DND-41 (cell line): ENCODE data around the gene PDE4D.

Experiments
- ATAC-seq: fragments of 200-7000 bp; cut with Tn5 transposase; 3 replicates; pipeline ENCODE4 v1.9.1; 2021; ENCODE audit warnings: low read depth; ENCODE audit not compliant: insufficient read depth
- DNase-seq: peaks from one replicate; pipeline ENCODE4 v3.0.0-alpha.2; 2020
- H2AFZ ChIP-seq: 2 replicates; pipeline ENCODE4 v1.6.0; 2012; ENCODE audit warnings: low read depth, low read length
- H3K27ac ChIP-seq: 2 replicates; pipeline ENCODE4 v1.5.1; 2012; ENCODE audit warnings: low read length, inconsistent platforms
- H3K27me3 ChIP-seq: fragments of 200-600 bp; sonication (generic); 2 replicates; pipeline ENCODE4 v1.6.0; 2012; ENCODE audit warnings: low read length, mild to moderate bottlenecking, inconsistent platforms; ENCODE audit not compliant: insufficient read depth, poor library complexity
- H3K36me3 ChIP-seq: 2 replicates; pipeline ENCODE4 v1.5.1; 2012; ENCODE audit warnings: low read length, inconsistent platforms; ENCODE audit not compliant: insufficient read depth
- H3K4me1 ChIP-seq: 2 replicates; pipeline ENCODE4 v1.5.1; 2012; ENCODE audit warnings: mild to moderate bottlenecking, low read length; ENCODE audit not compliant: insufficient read depth
- H3K4me2 ChIP-seq: 2 replicates; pipeline ENCODE4 v1.6.0; 2012; ENCODE audit warnings: mild to moderate bottlenecking, moderate library complexity, low read length, inconsistent platforms; ENCODE audit not compliant: insufficient read depth
- H3K4me3 ChIP-seq, 2 experiments: fragments of 200-600 bp in 1 of 2; shearing (Covaris generic) in 1 of 2; 2 replicates each; pipeline ENCODE4 v1.5.1; 2012 to 2016; ENCODE audit warnings: inconsistent platforms in 2 of 2, low read length in 2 of 2, mild to moderate bottlenecking in 2 of 2, low read depth in 1 of 2, moderate library complexity in 1 of 2
- H3K79me2 ChIP-seq: 2 replicates; pipeline ENCODE4 v1.6.0; 2012; ENCODE audit warnings: low read length, inconsistent platforms; ENCODE audit not compliant: insufficient read depth
- H3K9ac ChIP-seq: 2 replicates; pipeline ENCODE4 v1.6.0; 2012; ENCODE audit warnings: low read depth, mild to moderate bottlenecking, inconsistent platforms, low read length, moderate library complexity
- H3K9me3 ChIP-seq: 2 replicates; pipeline ENCODE4 v1.5.1; 2012; ENCODE audit warnings: low read length, moderate library complexity, mild to moderate bottlenecking, inconsistent platforms; ENCODE audit not compliant: insufficient read depth, severe bottlenecking
- H4K20me1 ChIP-seq: 2 replicates; pipeline ENCODE4 v1.6.0; 2012; ENCODE audit warnings: low read length; ENCODE audit not compliant: insufficient read depth
- CTCF ChIP-seq: IDR thresholded peaks from 2 replicates; pipeline ENCODE4 v1.5.1; 2012; ENCODE audit warnings: borderline replicate concordance, low read length, moderate library complexity, mild to moderate bottlenecking; ENCODE audit not compliant: poor library complexity, severe bottlenecking; ENCODE audit errors: extremely low read depth
- EZH2 ChIP-seq: IDR thresholded peaks from 3 replicates; pipeline ENCODE4 v1.6.1; 2012; ENCODE audit warnings: borderline replicate concordance, low read depth, mild to moderate bottlenecking, moderate library complexity, low read length, inconsistent platforms; ENCODE audit not compliant: severe bottlenecking

The PDE4D gene

GRCh38 chr5:59241552-59241951 is 652.0 kb downstream of the PDE4D start:
- TF ChIP-seq EZH2 (no peak), CTCF (no peak)
- Histone ChIP-seq H3K4me2 (no peak overlapping the region), H3K27ac (no peak overlapping the region), H3K4me3 (no peak overlapping the region), H3K79me2 (no peaks in the 10 kb centered on the region), H3K27me3 (no peaks in the 10 kb centered on the region), H3K9ac (no peak overlapping the region), H2AFZ (no peak overlapping the region), H4K20me1 (no peaks in the 10 kb centered on the region), H3K36me3 (no peaks in the 10 kb centered on the region), H3K9me3 (no peaks in the 10 kb centered on the region), H3K4me1 (no peaks in the 10 kb centered on the region)
- no peak for ATAC-seq
- no peak for DNase-seq

- Histone ChIP-seq H3K9ac (no peak overlapping the region), H2AFZ (no peak overlapping the region), H3K9me3 (no peaks in the 10 kb centered on the region), H3K4me2 (no peak overlapping the region), H4K20me1 (no peaks in the 10 kb centered on the region), H3K4me1 (no peaks in the 10 kb centered on the region), H3K4me3 (no peak overlapping the region), H3K36me3 (no peaks in the 10 kb centered on the region), H3K27ac (no peak overlapping the region), H3K27me3 (no peaks in the 10 kb centered on the region), H3K79me2 (no peaks in the 10 kb centered on the region)
- ATAC-seq (no peak), DNase-seq (no peak)
- TF ChIP-seq EZH2: no peak
- no peak for TF ChIP-seq CTCF
Observed at GRCh38 chr5:59241119-59241518, 652.4 kb downstream of the PDE4D start.

- ATAC-seq (no peak), DNase-seq (no peak)
- Histone ChIP-seq H3K4me1 (no peaks in the 10 kb centered on the region), H2AFZ (no peak overlapping the region), H3K4me3 (no peak overlapping the region), H3K36me3 (no peaks in the 10 kb centered on the region), H3K9me3 (no peaks in the 10 kb centered on the region), H3K79me2 (no peaks in the 10 kb centered on the region), H3K27ac (no peak overlapping the region), H3K4me2 (no peak overlapping the region), H3K27me3 (no peaks in the 10 kb centered on the region), H4K20me1 (no peaks in the 10 kb centered on the region), H3K9ac (no peak overlapping the region)
- no peak for TF ChIP-seq EZH2
- TF ChIP-seq CTCF: no peak
Observed at GRCh38 chr5:59238126-59238902, 655.2 kb downstream of the PDE4D start.
